ENCODE results near the gene PRAMEF8.
"Not testable (repeated sequence)": the region's sequence is repeated elsewhere in the genome, so short reads cannot be mapped to it uniquely, and the experiment has no call there.

- not testable (repeated sequence) for TF ChIP-seq CTCF (IDR thresholded peaks at IDR 0.05; ENCODE audit: poor library complexity); EZH2 (IDR thresholded peaks at IDR 0.05; ENCODE audit: borderline replicate concordance); EZH2phosphoT487 (IDR thresholded peaks at IDR 0.05; ENCODE audit: low read depth, severe bottlenecking, unreplicated experiment)
Observed at GRCh38 chr1:13265124-13265523, 19.8 kb downstream of the PRAMEF8 start.

All from hepatocyte (in vitro differentiated cells).